KMS-11 (cell line): ENCODE measurements around the gene ASCC3.
"Not testable (repeated sequence)": the region's sequence is repeated elsewhere in the genome, so short reads cannot be mapped to it uniquely, and the experiment has no call there.

Source experiments
- H2AFZ ChIP-seq: fragments of 200-600 bp; sonication (generic); 2 replicates; pipeline ENCODE4 v1.6.1; 2016; ENCODE audit warnings: antibody characterized with exemption, mixed run types, low read depth
- H3K27ac ChIP-seq: fragments of 200-600 bp; sonication (generic); 2 replicates; pipeline ENCODE4 v1.6.1; 2016; ENCODE audit warnings: mild to moderate bottlenecking, mixed run types
- H3K27me3 ChIP-seq: fragments of 200-600 bp; sonication (generic); 2 replicates; pipeline ENCODE4 v1.6.1; 2017; ENCODE audit warnings: mild to moderate bottlenecking, low read depth, mixed run types, moderate library complexity; ENCODE audit not compliant: insufficient read depth
- H3K36me3 ChIP-seq: fragments of 200-600 bp; sonication (generic); 2 replicates; pipeline ENCODE4 v1.6.1; 2017; ENCODE audit warnings: mild to moderate bottlenecking, mixed run types; ENCODE audit not compliant: insufficient read depth
- H3K4me1 ChIP-seq: fragments of 200-600 bp; sonication (generic); 2 replicates; pipeline ENCODE4 v1.6.1; 2016; ENCODE audit warnings: mild to moderate bottlenecking, low read depth, mixed run types; ENCODE audit not compliant: poor library complexity, severe bottlenecking
- H3K4me2 ChIP-seq: fragments of 200-600 bp; sonication (generic); 2 replicates; pipeline ENCODE4 v1.7.0; 2016; ENCODE audit warnings: mild to moderate bottlenecking, mixed run types
- H3K4me3 ChIP-seq: fragments of 200-600 bp; sonication (generic); IDR thresholded peaks from 2 replicates; pipeline ENCODE4 v1.6.1; 2017; ENCODE audit warnings: low read depth, low read length, mixed read lengths; ENCODE audit not compliant: insufficient read depth
- H3K79me2 ChIP-seq: fragments of 200-600 bp; sonication (generic); 2 replicates; pipeline ENCODE4 v1.6.1; 2016; ENCODE audit warnings: low read depth, mixed run types; ENCODE audit not compliant: insufficient read depth
- H3K9ac ChIP-seq: fragments of 200-600 bp; sonication (generic); 2 replicates; pipeline ENCODE4 v1.6.1; 2016; ENCODE audit warnings: mild to moderate bottlenecking, mixed run types
- H4K20me1 ChIP-seq: fragments of 200-600 bp; sonication (generic); 2 replicates; pipeline ENCODE4 v1.6.1; 2016; ENCODE audit warnings: mild to moderate bottlenecking, mixed run types; ENCODE audit not compliant: insufficient read depth
- TF ChIP-seq, protein P1 (sequence below): fragments of 200-600 bp; sonication (generic); conservative IDR thresholded peaks from 2 replicates; pipeline ENCODE4 v1.6.1; 2017; ENCODE audit warnings: low read depth, mild to moderate bottlenecking, antibody characterized with exemption, low read length, moderate library complexity, mixed read lengths

Gene ASCC3

DNA sequence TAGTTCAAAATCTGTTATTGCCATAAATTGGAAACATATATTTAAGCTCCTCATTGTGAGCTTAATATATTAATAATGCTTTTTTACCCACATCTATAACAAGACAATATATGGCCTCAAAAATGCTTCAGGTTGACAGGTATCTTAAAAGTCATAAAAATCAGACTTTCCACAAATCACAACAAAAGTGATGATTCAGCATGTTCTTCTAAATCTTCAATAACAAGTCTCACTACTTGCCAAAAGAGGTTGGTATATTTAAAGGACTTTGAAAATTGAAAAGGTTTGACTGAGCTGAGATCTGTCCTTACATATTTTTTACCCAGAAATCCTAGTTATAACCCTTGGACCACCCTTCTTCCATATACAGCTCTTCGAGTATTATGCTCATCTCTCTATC is 41.7 kb downstream of the ASCC3 start:
- Histone ChIP-seq H3K9ac (no peak overlapping the region), H3K36me3 (no peaks in the 10 kb centered on the region), H3K4me1 (no peaks in the 10 kb centered on the region), H3K27me3 (no peaks in the 10 kb centered on the region), H3K4me2 (no peak overlapping the region), H3K4me3 (no peak overlapping the region), H4K20me1 (no peaks in the 10 kb centered on the region), H3K79me2 (no peaks in the 10 kb centered on the region), H2AFZ (no peak overlapping the region), H3K27ac (no peak overlapping the region)
- TF ChIP-seq, protein P1, sequence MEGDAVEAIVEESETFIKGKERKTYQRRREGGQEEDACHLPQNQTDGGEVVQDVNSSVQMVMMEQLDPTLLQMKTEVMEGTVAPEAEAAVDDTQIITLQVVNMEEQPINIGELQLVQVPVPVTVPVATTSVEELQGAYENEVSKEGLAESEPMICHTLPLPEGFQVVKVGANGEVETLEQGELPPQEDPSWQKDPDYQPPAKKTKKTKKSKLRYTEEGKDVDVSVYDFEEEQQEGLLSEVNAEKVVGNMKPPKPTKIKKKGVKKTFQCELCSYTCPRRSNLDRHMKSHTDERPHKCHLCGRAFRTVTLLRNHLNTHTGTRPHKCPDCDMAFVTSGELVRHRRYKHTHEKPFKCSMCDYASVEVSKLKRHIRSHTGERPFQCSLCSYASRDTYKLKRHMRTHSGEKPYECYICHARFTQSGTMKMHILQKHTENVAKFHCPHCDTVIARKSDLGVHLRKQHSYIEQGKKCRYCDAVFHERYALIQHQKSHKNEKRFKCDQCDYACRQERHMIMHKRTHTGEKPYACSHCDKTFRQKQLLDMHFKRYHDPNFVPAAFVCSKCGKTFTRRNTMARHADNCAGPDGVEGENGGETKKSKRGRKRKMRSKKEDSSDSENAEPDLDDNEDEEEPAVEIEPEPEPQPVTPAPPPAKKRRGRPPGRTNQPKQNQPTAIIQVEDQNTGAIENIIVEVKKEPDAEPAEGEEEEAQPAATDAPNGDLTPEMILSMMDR = no peak

- Histone ChIP-seq H3K4me2 (no peak overlapping the region), H3K79me2 (no peaks in the 10 kb centered on the region), H4K20me1 (no peaks in the 10 kb centered on the region), H3K9ac (no peak overlapping the region), H3K4me3 (no peak overlapping the region), H3K27ac (no peak overlapping the region), H3K36me3 (no peaks in the 10 kb centered on the region), H3K27me3 (no peaks in the 10 kb centered on the region), H3K4me1 (no peaks in the 10 kb centered on the region), H2AFZ (no peak overlapping the region)
- TF ChIP-seq, protein P1 = no peak
These were observed 43.1 kb downstream of the ASCC3 start for GRCh38 chr6:100838011-100838410.

- no peak overlapping the region for H3K9ac ChIP-seq
- no peak overlapping the region for H3K4me2 ChIP-seq
- TF ChIP-seq, protein P1 = no peak
- H4K20me1 ChIP-seq = no peaks in the 10 kb centered on the region
- H3K36me3 ChIP-seq = no peaks in the 10 kb centered on the region
- no peak overlapping the region for H3K4me3 ChIP-seq
- no peaks in the 10 kb centered on the region for H3K27me3 ChIP-seq
- no peak overlapping the region for H2AFZ ChIP-seq
- no peak overlapping the region for H3K27ac ChIP-seq
- no peaks in the 10 kb centered on the region for H3K4me1 ChIP-seq
- H3K79me2 ChIP-seq = no peaks in the 10 kb centered on the region
These were observed 47.1 kb downstream of the ASCC3 start for GRCh38 chr6:100833972-100834574.

- not testable (repeated sequence) for H3K79me2 ChIP-seq, H4K20me1 ChIP-seq
These were observed 52.0 kb downstream of the ASCC3 start for GRCh38 chr6:100829077-100829595.

GRCh38 chr6:100823041-100823440 is 58.1 kb downstream of the ASCC3 start:
- Histone ChIP-seq H3K27me3 (no peaks in the 10 kb centered on the region), H3K27ac (no peak overlapping the region), H4K20me1 (no peaks in the 10 kb centered on the region), H3K4me3 (no peak overlapping the region), H3K9ac (no peak overlapping the region), H3K4me1 (no peaks in the 10 kb centered on the region), H2AFZ (no peak overlapping the region), H3K36me3 (no peaks in the 10 kb centered on the region), H3K79me2 (no peaks in the 10 kb centered on the region), H3K4me2 (no peak overlapping the region)
- TF ChIP-seq, protein P1 = no peak

More at GRCh38 chr6:100829077-100829595, 52.0 kb downstream of the ASCC3 start:
- not testable (repeated sequence) for H3K9ac ChIP-seq, H3K4me2 ChIP-seq, H2AFZ ChIP-seq, H3K27ac ChIP-seq, H3K4me3 ChIP-seq, H3K4me1 ChIP-seq, H3K36me3 ChIP-seq, H3K27me3 ChIP-seq
